Measurements from ENCODE around the gene ISCA1. TPM values are rescaled to one million over a fixed set of nuclear protein-coding genes. Genes with fewer than 3 reads are reported as not detected.
A peak's percentile ranks its signal among the peaks of the same experiment; 100 is the strongest.
"Not testable (repeated sequence)": the region's sequence is repeated elsewhere in the genome, so short reads cannot be mapped to it uniquely, and the experiment has no call there.

Gene ISCA1
- total RNA-seq, 4 donors from 2014 or later: 8.7 to 62.4 (median 42.4) TPM

GRCh38 chr9:86301686-86302085, 19.3 kb upstream of the ISCA1 start:
- Histone ChIP-seq H3K27me3 (no peaks in the 10 kb centered on the region), H3K4me3 (no peak overlapping the region), H3K27ac (no peak overlapping the region), H3K4me1 (no peaks in the 10 kb centered on the region), H3K9me3 (no peaks in the 10 kb centered on the region), H3K36me3 (no peaks in the 10 kb centered on the region)
- TF ChIP-seq POLR2A (IDR thresholded peaks at IDR 0.05): no peak
- no peak for TF ChIP-seq CTCF (IDR thresholded peaks at IDR 0.05)
- intact Hi-C loops (cut with DNase I; ENCODE audit: low total_unique reads): no loop called here
- no peak for DNase-seq

GRCh38 chr9:86300701-86301100, 18.4 kb upstream of the ISCA1 start:
- no peaks in the 10 kb centered on the region for H3K36me3 ChIP-seq
- no peak for DNase-seq
- no peaks in the 10 kb centered on the region for H3K27me3 ChIP-seq

GRCh38 chr9:86298873-86299272, 16.5 kb upstream of the ISCA1 start:
- no peaks in the 10 kb centered on the region for H3K9me3 ChIP-seq
- H3K27me3 ChIP-seq: no peaks in the 10 kb centered on the region
- H3K27ac ChIP-seq: no peak overlapping the region
- H3K36me3 ChIP-seq: no peaks in the 10 kb centered on the region
- no peak for DNase-seq
- H3K4me1 ChIP-seq: no peaks in the 10 kb centered on the region
- intact Hi-C loops (cut with DNase I; ENCODE audit: low total_unique reads): no loop called here
- no peak overlapping the region for H3K4me3 ChIP-seq
- TF ChIP-seq CTCF (IDR thresholded peaks at IDR 0.05): no peak
- TF ChIP-seq POLR2A (IDR thresholded peaks at IDR 0.05): no peak

More at GRCh38 chr9:86300701-86301100, 18.4 kb upstream of the ISCA1 start:
- TF ChIP-seq CTCF (IDR thresholded peaks at IDR 0.05) (no peak), POLR2A (IDR thresholded peaks at IDR 0.05) (no peak)
- Histone ChIP-seq H3K27ac (no peak overlapping the region), H3K4me3 (no peak overlapping the region), H3K4me1 (no peaks in the 10 kb centered on the region), H3K9me3 (no peaks in the 10 kb centered on the region)
- intact Hi-C loops (cut with DNase I; ENCODE audit: low total_unique reads): no loop called here

GRCh38 chr9:86290341-86290740, 8.0 kb upstream of the ISCA1 start:
- H3K27ac ChIP-seq; H3K4me3 ChIP-seq; H3K27me3 ChIP-seq; H3K9me3 ChIP-seq; DNase-seq; intact Hi-C loops (cut with DNase I; ENCODE audit: low total_unique reads); H3K36me3 ChIP-seq; H3K4me1 ChIP-seq: not testable (repeated sequence)

- TF ChIP-seq POLR2A (IDR thresholded peaks at IDR 0.05): no peak
- intact Hi-C loops (cut with DNase I; ENCODE audit: low total_unique reads): no loop called here
- H3K9me3 ChIP-seq: no peaks in the 10 kb centered on the region
Measured at GRCh38 chr9:86288499-86289198, 6.3 kb upstream of the ISCA1 start.

GRCh38 chr9:86287013-86287412, 4.7 kb upstream of the ISCA1 start:
- Histone ChIP-seq H3K4me1 (no peaks in the 10 kb centered on the region), H3K4me3 (no peak overlapping the region), H3K27ac (no peak overlapping the region), H3K9me3 (no peaks in the 10 kb centered on the region), H3K36me3 (no peaks in the 10 kb centered on the region), H3K27me3 (no peaks in the 10 kb centered on the region)
- no peak for DNase-seq
- TF ChIP-seq CTCF (IDR thresholded peaks at IDR 0.05): peak in 1 of 4 experiments; percentile 15
- TF ChIP-seq POLR2A (IDR thresholded peaks at IDR 0.05): no peak
- intact Hi-C loops (cut with DNase I; ENCODE audit: low total_unique reads): no loop called here

More at GRCh38 chr9:86288499-86289198, 6.3 kb upstream of the ISCA1 start:
- Histone ChIP-seq H3K4me3 (no peak overlapping the region), H3K4me1 (no peaks in the 10 kb centered on the region), H3K27ac (no peak overlapping the region), H3K36me3 (no peaks in the 10 kb centered on the region), H3K27me3 (no peaks in the 10 kb centered on the region)
- DNase-seq: no peak

Data from uterus (tissue), 4 donors.